WTC11 (cell line): ENCODE results near the gene NT5DC1.

Experiments used
- CTCF ChIP-seq: fragments of 200-600 bp; IDR thresholded peaks from 2 replicates; pipeline ENCODE4 v1.8.0; 2022; ENCODE audit warnings: antibody characterized with exemption
- NR1H2 ChIP-seq: sonication (generic); formaldehyde crosslinking; IDR thresholded peaks from 2 replicates; pipeline ENCODE4 v1.9.0; 2021; ENCODE audit warnings: mild to moderate bottlenecking, moderate library complexity, missing genetic modification reagents

DNA sequence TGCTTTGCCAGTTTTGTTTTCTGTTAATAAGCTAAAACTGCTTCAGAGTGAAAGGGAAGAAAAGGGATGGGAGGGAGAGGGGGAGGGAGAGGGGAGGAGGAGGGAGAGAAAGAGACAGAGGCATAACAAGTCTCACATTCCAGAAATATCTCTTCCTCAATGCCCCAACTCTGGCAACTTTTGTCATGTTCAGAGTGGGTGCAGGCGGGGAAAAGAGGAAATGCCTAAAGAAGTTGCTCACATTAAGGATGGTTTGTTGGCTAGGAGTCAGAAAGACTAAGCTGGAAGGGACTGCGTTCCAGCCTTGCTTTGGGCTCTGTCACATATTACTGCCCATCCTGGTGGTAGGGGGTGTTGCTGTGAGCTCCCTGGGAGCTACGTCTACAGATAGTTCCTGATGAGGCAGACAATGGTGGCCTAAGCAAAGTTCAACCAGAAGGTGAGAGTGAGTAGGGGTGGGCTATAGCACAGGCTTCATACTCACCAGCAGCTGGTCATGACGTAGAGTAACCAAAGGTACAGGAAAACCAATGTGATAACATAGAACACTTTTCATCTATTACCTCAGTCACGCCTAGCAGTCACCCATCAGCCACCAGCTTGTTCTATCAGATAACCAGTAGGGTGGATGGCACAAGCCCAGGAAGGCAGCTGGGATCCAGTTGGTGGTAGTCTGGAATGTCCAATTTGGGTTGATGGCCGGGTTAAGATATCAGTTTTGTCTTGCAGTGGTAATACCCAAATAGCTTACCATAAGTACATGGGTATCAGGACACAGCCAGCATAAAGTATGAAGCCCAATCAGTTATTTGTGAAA, 151.1 kb downstream of the NT5DC1 start:
- TF ChIP-seq CTCF (no peak), NR1H2 (CRISPR knock-in tag) (no peak)
